Suprapubic skin (tissue), 4 donors: ENCODE measurements around the gene CTNNA2. TPM values are rescaled to one million over a fixed set of nuclear protein-coding genes. Genes with fewer than 3 reads are reported as not detected.

Experiments
- DNase-seq, 2 donors: peaks; one replicate each; pipeline ENCODE4 v3.0.0-alpha.2; 2019; ENCODE audit warnings: low spot score in 2 of 2
- H3K27ac ChIP-seq: fragments of 200-600 bp; sonication (generic); one replicate; pipeline ENCODE4 v1.5.1; 2019
- H3K27me3 ChIP-seq: fragments of 200-600 bp; sonication (generic); one replicate; pipeline ENCODE4 v1.5.1; 2019
- H3K36me3 ChIP-seq: fragments of 200-600 bp; sonication (generic); one replicate; pipeline ENCODE4 v1.5.1; 2019
- H3K4me1 ChIP-seq: fragments of 200-600 bp; sonication (generic); one replicate; pipeline ENCODE4 v1.5.1; 2019
- H3K4me3 ChIP-seq: fragments of 200-600 bp; sonication (generic); one replicate; pipeline ENCODE4 v1.5.1; 2019; ENCODE audit warnings: mild to moderate bottlenecking
- H3K9me3 ChIP-seq: fragments of 200-600 bp; sonication (generic); one replicate; pipeline ENCODE4 v1.5.1; 2019
- CTCF ChIP-seq, 2 donors: fragments of 200-600 bp in 1 of 2; fragments of 450-650 bp in 1 of 2; sonication (generic) in 1 of 2; IDR thresholded peaks; one replicate each; pipeline ENCODE4 v1.5.1; 2016 to 2019; ENCODE audit warnings: antibody characterized with exemption in 2 of 2, mild to moderate bottlenecking in 1 of 2, moderate library complexity in 1 of 2
- EP300 ChIP-seq: sonication (generic); formaldehyde crosslinking; IDR thresholded peaks from one replicate; pipeline ENCODE4 v1.6.1; 2017; ENCODE audit warnings: antibody characterized with exemption
- POLR2A ChIP-seq, 2 donors: fragments of 450-650 bp; IDR thresholded peaks; one replicate each; pipeline ENCODE4 v1.6.1; 2017; ENCODE audit warnings: antibody characterized with exemption in 2 of 2, mild to moderate bottlenecking in 2 of 2, moderate library complexity in 2 of 2
- POLR2AphosphoS5 ChIP-seq, 3 donors: sonication (generic); formaldehyde crosslinking; IDR thresholded peaks; one replicate each; pipeline ENCODE4 v1.6.1; 2017; ENCODE audit warnings: antibody characterized with exemption in 3 of 3
- WGBS: methylation state at CpG from one replicate; pipeline ENCODE4 v1.1.5; 2018; 5-methylcytosine and 5-hydroxymethylcytosine counted together
- total RNA-seq, 4 donors: library from RNA; depleted of rRNA; stranded (reverse); fragments of >200 nt; gene quantifications; one replicate each; pipeline ENCODE4 v1.1.0, GENCODE V29; 2016

CTNNA2 gene
- total RNA-seq, 4 donors from 2014 or later = 0.15 to 0.21 TPM; not detected in 2

DNA sequence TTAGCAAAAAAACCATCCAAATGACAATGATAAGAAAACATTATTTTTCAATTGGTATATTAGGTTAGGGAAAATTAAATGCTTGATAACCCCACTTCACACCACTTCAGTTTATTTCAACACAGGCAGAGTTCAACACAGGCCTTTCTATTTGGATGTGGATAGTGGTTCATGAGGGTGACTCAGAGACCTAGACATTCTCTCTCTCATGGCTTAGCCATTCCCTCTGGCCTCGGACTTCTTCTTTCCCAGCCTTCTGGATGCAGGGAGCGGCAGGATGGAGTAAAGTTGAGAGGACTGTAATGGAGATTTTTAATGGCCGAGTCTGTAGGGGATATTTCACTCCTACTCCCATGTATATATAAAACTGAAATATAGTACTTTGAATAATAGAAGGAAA is 109.7 kb downstream of the CTNNA2 start:
- DNase-seq = no peak
- Histone ChIP-seq H3K27ac (no peak overlapping the region), H3K36me3 (no peaks in the 10 kb centered on the region), H3K4me3 (no peak overlapping the region), H3K27me3 (no peaks in the 10 kb centered on the region), H3K9me3 (no peaks in the 10 kb centered on the region), H3K4me1 (no peaks in the 10 kb centered on the region)
- TF ChIP-seq POLR2A (IDR thresholded peaks at IDR 0.05) (no peak), POLR2AphosphoS5 (IDR thresholded peaks at IDR 0.05) (no peak), EP300 (no peak)
- 80% methylated on average over 3 of the region's 3 CpGs for WGBS

DNA sequence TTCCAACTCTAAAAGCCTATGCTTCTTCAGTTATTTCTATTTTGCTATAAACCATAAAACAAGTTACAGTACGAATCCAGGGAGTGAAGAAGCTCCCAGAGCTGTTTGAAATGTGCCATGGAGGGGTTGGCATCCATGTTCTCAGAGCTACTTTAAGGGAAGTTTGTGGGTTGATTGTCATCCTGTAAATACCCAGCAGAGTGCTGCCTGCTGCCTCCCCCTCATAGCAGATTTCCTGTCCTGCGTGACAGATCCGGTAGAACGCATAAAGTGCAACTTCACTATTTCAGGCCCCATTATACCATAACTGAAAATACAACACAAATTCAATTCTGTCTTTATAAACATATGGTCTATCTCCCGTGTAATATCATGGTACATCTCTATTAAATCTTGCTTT is 114.4 kb downstream of the CTNNA2 start:
- TF ChIP-seq EP300 (no peak), POLR2AphosphoS5 (IDR thresholded peaks at IDR 0.05) (no peak), CTCF (IDR thresholded peaks at IDR 0.05) (no peak), POLR2A (IDR thresholded peaks at IDR 0.05) (no peak)
- H3K36me3 ChIP-seq = no peaks in the 10 kb centered on the region
- no peak for DNase-seq
- 83% methylated on average over 5 of the region's 5 CpGs for WGBS
- no peaks in the 10 kb centered on the region for H3K27me3 ChIP-seq
- no peaks in the 10 kb centered on the region for H3K9me3 ChIP-seq
- H3K27ac ChIP-seq = no peak overlapping the region
- no peaks in the 10 kb centered on the region for H3K4me1 ChIP-seq
- H3K4me3 ChIP-seq = no peak overlapping the region

- TF ChIP-seq POLR2AphosphoS5 (IDR thresholded peaks at IDR 0.05) (no peak), POLR2A (IDR thresholded peaks at IDR 0.05) (no peak), EP300 (no peak), CTCF (IDR thresholded peaks at IDR 0.05) (no peak)
- Histone ChIP-seq H3K9me3 (no peaks in the 10 kb centered on the region), H3K27ac (no peak overlapping the region), H3K36me3 (no peaks in the 10 kb centered on the region), H3K4me3 (no peak overlapping the region), H3K27me3 (no peaks in the 10 kb centered on the region), H3K4me1 (no peaks in the 10 kb centered on the region)
- 75% methylated on average over 3 of the region's 3 CpGs for WGBS
- DNase-seq = no peak
These were observed 117.2 kb downstream of the CTNNA2 start for GRCh38 chr2:79630060-79630459.

DNA sequence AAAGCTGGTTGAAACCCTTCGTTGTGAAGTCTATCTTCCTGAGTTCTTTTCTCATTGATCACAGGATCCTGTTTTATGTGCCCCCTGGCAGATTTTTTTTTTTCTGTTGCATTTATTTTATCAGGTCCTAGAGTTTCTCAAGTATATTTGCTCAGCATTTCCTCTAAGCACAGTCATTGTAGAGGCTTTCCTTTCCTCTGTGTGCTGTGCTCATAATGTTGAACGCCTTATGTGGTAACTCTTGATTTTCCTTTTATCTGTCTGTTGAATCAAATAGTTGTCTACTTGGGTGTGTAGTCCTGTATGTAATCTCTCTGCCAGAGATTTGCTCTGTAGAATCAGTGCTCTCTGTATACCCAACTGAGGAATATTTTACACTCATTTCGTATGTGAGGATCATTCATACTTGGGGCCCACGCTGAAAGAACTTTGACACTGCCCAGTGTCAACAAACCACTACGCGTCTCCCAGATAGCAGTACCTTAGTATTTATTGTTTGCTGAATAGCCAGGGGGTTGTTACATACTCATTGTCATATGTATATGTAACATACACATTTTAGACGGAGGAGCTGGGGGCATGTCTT is 118.2 kb downstream of the CTNNA2 start:
- no peaks in the 10 kb centered on the region for H3K36me3 ChIP-seq
- H3K4me3 ChIP-seq = no peak overlapping the region
- H3K27me3 ChIP-seq = no peaks in the 10 kb centered on the region
- no peak overlapping the region for H3K27ac ChIP-seq
- 80% methylated on average over 7 of the region's 7 CpGs for WGBS
- no peaks in the 10 kb centered on the region for H3K4me1 ChIP-seq
- H3K9me3 ChIP-seq = no peaks in the 10 kb centered on the region
- TF ChIP-seq EP300 (no peak), POLR2A (IDR thresholded peaks at IDR 0.05) (no peak), POLR2AphosphoS5 (IDR thresholded peaks at IDR 0.05) (no peak), CTCF (IDR thresholded peaks at IDR 0.05) (no peak)
- no peak for DNase-seq

GRCh38 chr2:79638410-79638809 is 125.6 kb downstream of the CTNNA2 start:
- H3K27me3 ChIP-seq = no peaks in the 10 kb centered on the region
- 46% methylated on average over 3 of the region's 3 CpGs for WGBS
- H3K27ac ChIP-seq = no peak overlapping the region
- TF ChIP-seq EP300 (no peak), POLR2A (IDR thresholded peaks at IDR 0.05) (no peak), CTCF (IDR thresholded peaks at IDR 0.05) (no peak), POLR2AphosphoS5 (IDR thresholded peaks at IDR 0.05) (no peak)
- DNase-seq = no peak
- H3K4me1 ChIP-seq = no peaks in the 10 kb centered on the region
- H3K9me3 ChIP-seq = no peaks in the 10 kb centered on the region
- no peak overlapping the region for H3K4me3 ChIP-seq
- no peaks in the 10 kb centered on the region for H3K36me3 ChIP-seq

DNA sequence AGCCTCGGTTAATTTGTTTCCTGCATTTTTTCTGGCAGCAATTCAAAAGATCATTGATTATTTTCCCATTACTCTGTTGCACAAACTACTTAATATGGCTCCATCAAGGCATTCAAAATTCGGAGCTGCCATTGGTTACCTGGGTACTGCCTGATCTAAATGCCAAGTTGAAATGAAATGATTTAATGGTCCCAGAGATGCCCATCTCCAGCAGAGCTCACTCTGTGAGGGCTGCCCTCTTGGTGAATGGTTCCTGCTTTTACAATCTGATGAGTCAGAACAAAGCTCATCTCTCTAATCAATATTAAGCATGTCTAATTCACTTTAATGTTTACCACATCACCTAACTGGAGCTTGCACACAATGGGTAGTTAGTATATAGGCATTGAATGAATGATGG is 126.1 kb downstream of the CTNNA2 start:
- no peaks in the 10 kb centered on the region for H3K9me3 ChIP-seq
- no peaks in the 10 kb centered on the region for H3K27me3 ChIP-seq
- 63% methylated on average over 2 of the region's 2 CpGs for WGBS
- no peak overlapping the region for H3K27ac ChIP-seq
- H3K4me1 ChIP-seq = no peaks in the 10 kb centered on the region
- H3K36me3 ChIP-seq = no peaks in the 10 kb centered on the region
- H3K4me3 ChIP-seq = no peak overlapping the region
- no peak for TF ChIP-seq EP300
- no peak for TF ChIP-seq POLR2AphosphoS5 (IDR thresholded peaks at IDR 0.05)
- no peak for TF ChIP-seq POLR2A (IDR thresholded peaks at IDR 0.05)
- TF ChIP-seq CTCF (IDR thresholded peaks at IDR 0.05) = no peak
- no peak for DNase-seq
